ENCODE measurements around the gene ZNF362. TPM values are rescaled to one million over a fixed set of nuclear protein-coding genes. Genes with fewer than 3 reads are reported as not detected.

The ZNF362 gene
- total RNA-seq, 2 donors from 2014 or later: 25.3 to 55.4 TPM

GRCh38 chr1:33244143-33244808 is 12.0 kb upstream of the ZNF362 start:
- no peaks in the 10 kb centered on the region for H3K9me3 ChIP-seq
- no peak overlapping the region for H3K27ac ChIP-seq
- no peak for TF ChIP-seq CTCF (IDR thresholded peaks at IDR 0.05)
- no peaks in the 10 kb centered on the region for H3K4me1 ChIP-seq (ENCODE audit: control insufficient read depth in 1 of 2, low read depth in 2 of 2)
- no peak for DNase-seq (ENCODE audit: low spot score)
- H3K27me3 ChIP-seq (replicated peaks; ENCODE audit: insufficient read depth): no peaks in the 10 kb centered on the region
- no peak overlapping the region for H3K4me3 ChIP-seq
- H3K36me3 ChIP-seq: no peaks in the 10 kb centered on the region
- ATAC-seq (ENCODE audit: insufficient number of reproducible peaks, low FRiP score, low read depth): no peak

GRCh38 chr1:33244809-33245186 is 11.5 kb upstream of the ZNF362 start:
- H3K4me1 ChIP-seq (ENCODE audit: control insufficient read depth in 1 of 2, low read depth in 2 of 2): no peaks in the 10 kb centered on the region
- H3K36me3 ChIP-seq: no peaks in the 10 kb centered on the region
- H3K9me3 ChIP-seq: no peaks in the 10 kb centered on the region
- DNase-seq (ENCODE audit: low spot score) (no peak), ATAC-seq (ENCODE audit: insufficient number of reproducible peaks, low FRiP score, low read depth) (no peak)
- TF ChIP-seq CTCF (IDR thresholded peaks at IDR 0.05): no peak
- no peak overlapping the region for H3K4me3 ChIP-seq
- H3K27me3 ChIP-seq (replicated peaks; ENCODE audit: insufficient read depth): no peaks in the 10 kb centered on the region
- H3K27ac ChIP-seq: no peak overlapping the region

DNA sequence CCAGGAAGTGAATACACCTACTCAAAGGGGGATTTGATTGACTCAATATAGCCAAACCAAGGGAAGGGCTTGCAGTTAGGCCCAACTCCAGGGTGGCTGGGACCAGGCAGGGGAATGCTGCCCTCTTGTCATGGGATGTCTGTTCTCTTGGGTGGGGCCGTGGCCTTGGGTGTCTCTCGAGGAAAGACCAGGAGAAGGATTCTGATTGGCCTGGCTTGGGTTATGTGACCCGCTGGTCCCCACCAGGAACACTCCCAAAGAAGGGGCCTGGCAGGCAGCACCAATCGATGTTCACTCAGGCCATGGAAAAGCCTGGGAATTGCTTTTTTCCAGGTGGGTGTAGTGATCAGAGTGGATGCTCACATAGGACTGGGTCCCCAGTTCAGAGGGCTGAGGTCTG is 10.1 kb upstream of the ZNF362 start:
- Histone ChIP-seq H3K27me3 (replicated peaks; ENCODE audit: insufficient read depth) (no peaks in the 10 kb centered on the region), H3K4me1 (ENCODE audit: control insufficient read depth in 1 of 2, low read depth in 2 of 2) (no peaks in the 10 kb centered on the region), H3K36me3 (no peaks in the 10 kb centered on the region), H3K9me3 (no peaks in the 10 kb centered on the region), H3K4me3 (no peak overlapping the region), H3K27ac (no peak overlapping the region)
- TF ChIP-seq CTCF (IDR thresholded peaks at IDR 0.05): no peak
- DNase-seq (ENCODE audit: low spot score) (no peak), ATAC-seq (ENCODE audit: insufficient number of reproducible peaks, low FRiP score, low read depth) (no peak)

GRCh38 chr1:33247545-33247944 is 8.7 kb upstream of the ZNF362 start:
- no peak for DNase-seq (ENCODE audit: low spot score)
- TF ChIP-seq CTCF (IDR thresholded peaks at IDR 0.05): no peak
- no peak overlapping the region for H3K4me3 ChIP-seq
- H3K27me3 ChIP-seq (replicated peaks; ENCODE audit: insufficient read depth): no peaks in the 10 kb centered on the region
- H3K4me1 ChIP-seq (ENCODE audit: control insufficient read depth in 1 of 2, low read depth in 2 of 2): no peaks in the 10 kb centered on the region
- H3K27ac ChIP-seq: no peak overlapping the region
- H3K9me3 ChIP-seq: no peaks in the 10 kb centered on the region
- no peaks in the 10 kb centered on the region for H3K36me3 ChIP-seq
- ATAC-seq (ENCODE audit: insufficient number of reproducible peaks, low FRiP score, low read depth): no peak

DNA sequence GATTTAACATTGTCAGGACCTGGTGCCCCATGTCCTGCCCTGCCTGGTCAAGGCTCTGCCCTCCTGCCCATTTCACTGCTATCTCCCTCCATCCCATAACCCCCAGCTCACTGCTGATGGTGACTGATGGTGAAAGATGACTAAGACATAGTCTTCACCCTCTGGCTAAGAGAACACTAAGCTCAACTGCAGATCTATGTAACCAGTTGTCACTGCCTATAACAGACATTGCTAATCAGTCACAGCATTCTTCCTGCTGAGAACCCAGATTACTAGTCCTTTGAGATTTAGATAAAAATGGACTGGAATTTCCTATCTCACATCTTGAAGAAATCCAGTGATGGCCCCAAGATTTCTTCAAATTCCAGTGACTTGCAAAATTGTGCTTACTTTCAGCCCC is 8.0 kb upstream of the ZNF362 start:
- DNase-seq (ENCODE audit: low spot score): no peak

More for the DNA sequence above, 8.0 kb upstream of the ZNF362 start:
- no peak for TF ChIP-seq CTCF (IDR thresholded peaks at IDR 0.05)
- no peaks in the 10 kb centered on the region for H3K9me3 ChIP-seq
- H3K27ac ChIP-seq: no peak overlapping the region
- H3K27me3 ChIP-seq (replicated peaks; ENCODE audit: insufficient read depth): no peaks in the 10 kb centered on the region
- no peaks in the 10 kb centered on the region for H3K36me3 ChIP-seq
- no peaks in the 10 kb centered on the region for H3K4me1 ChIP-seq (ENCODE audit: control insufficient read depth in 1 of 2, low read depth in 2 of 2)
- H3K4me3 ChIP-seq: no peak overlapping the region
- no peak for ATAC-seq (ENCODE audit: insufficient number of reproducible peaks, low FRiP score, low read depth)

All from thoracic aorta (tissue), 2 donors.